Hepatic stellate cell (primary cell): ENCODE results near the gene EFCAB8.
"Not testable (repeated sequence)": the region's sequence is repeated elsewhere in the genome, so short reads cannot be mapped to it uniquely, and the experiment has no call there.

Source experiments
- DNase-seq: peaks from one replicate; pipeline ENCODE4 v3.0.0; 2011; ENCODE audit warnings: low spot score

Gene EFCAB8

GRCh38 chr20:32957459-32957858 is 98.7 kb downstream of the EFCAB8 start:
- DNase-seq, result no peak

- DNase-seq, result no peak
These were observed 99.9 kb downstream of the EFCAB8 start for GRCh38 chr20:32958574-32958973.

- no peak for DNase-seq
These were observed 100.9 kb downstream of the EFCAB8 start for GRCh38 chr20:32959351-32960221.

GRCh38 chr20:32960222-32960518 is 101.4 kb downstream of the EFCAB8 start:
- peak; percentile 2 for DNase-seq

- peak; percentile 1 for DNase-seq
These were observed 102.4 kb downstream of the EFCAB8 start for GRCh38 chr20:32960849-32961731.

- DNase-seq, result no peak
These were observed 103.3 kb downstream of the EFCAB8 start for GRCh38 chr20:32962053-32962452.

- not testable (repeated sequence) for DNase-seq
These were observed 103.9 kb downstream of the EFCAB8 start for GRCh38 chr20:32962646-32963045.

- DNase-seq, result no peak
These were observed 104.5 kb downstream of the EFCAB8 start for GRCh38 chr20:32963176-32963575.

GRCh38 chr20:32964575-32964974 is 105.9 kb downstream of the EFCAB8 start:
- DNase-seq, result no peak

GRCh38 chr20:32965115-32965514 is 106.4 kb downstream of the EFCAB8 start:
- DNase-seq, result no peak

- peak; percentile 3 for DNase-seq
These were observed 107.1 kb downstream of the EFCAB8 start for GRCh38 chr20:32965581-32966373.

- no peak for DNase-seq
These were observed 107.7 kb downstream of the EFCAB8 start for GRCh38 chr20:32966382-32966781.

- DNase-seq, result peak; percentile 3
These were observed 108.4 kb downstream of the EFCAB8 start for GRCh38 chr20:32966881-32967781.

- peak; percentile 3 for DNase-seq
These were observed 109.3 kb downstream of the EFCAB8 start for GRCh38 chr20:32967961-32968457.

GRCh38 chr20:32968478-32969241 is 109.9 kb downstream of the EFCAB8 start:
- DNase-seq, result peak; percentile 3

GRCh38 chr20:32969356-32970114 is 110.8 kb downstream of the EFCAB8 start:
- DNase-seq, result peak; percentile 3

- no peak for DNase-seq
These were observed 111.6 kb downstream of the EFCAB8 start for GRCh38 chr20:32970115-32970972.

GRCh38 chr20:32970973-32971300 is 112.2 kb downstream of the EFCAB8 start:
- no peak for DNase-seq

GRCh38 chr20:32971703-32972161 is 113.0 kb downstream of the EFCAB8 start:
- DNase-seq, result no peak
